GM12891 (cell line): ENCODE results near the gene GRIK4.
A peak's percentile ranks its signal among the peaks of the same experiment; 100 is the strongest.

Experiments used
- DNase-seq: peaks from one replicate; pipeline ENCODE4 v3.0.0; 2011; ENCODE audit warnings: low spot score; ENCODE audit not compliant: insufficient read length
- FAIRE-seq: peaks from 2 replicates; lab custom pipeline; 2011; peaks lifted over from hg19 to GRCh38; lab: Jason Lieb, UNC
- PAX5 ChIP-seq: IDR thresholded peaks from 2 replicates; pipeline ENCODE4 v1.6.1; 2011; ENCODE audit warnings: low read length, moderate library complexity, mild to moderate bottlenecking; ENCODE audit not compliant: insufficient read depth, severe bottlenecking
- POLR2A ChIP-seq: IDR thresholded peaks from 2 replicates; pipeline ENCODE4 v1.6.1; 2011; ENCODE audit warnings: low read depth, low read length, control low read depth
- POLR2AphosphoS5 ChIP-seq: IDR thresholded peaks from 2 replicates; pipeline ENCODE4 v1.6.1; 2011; ENCODE audit warnings: low read depth, low read length, control low read depth
- POU2F2 ChIP-seq: IDR thresholded peaks from 2 replicates; pipeline ENCODE4 v1.6.1; 2011; ENCODE audit warnings: low read depth, mild to moderate bottlenecking, control low read depth, low read length, moderate library complexity
- SPI1 ChIP-seq: IDR thresholded peaks from 2 replicates; pipeline ENCODE4 v1.6.1; 2011; ENCODE audit warnings: low read depth, low read length, control low read depth
- TAF1 ChIP-seq: IDR thresholded peaks from 2 replicates; pipeline ENCODE4 v1.6.1; 2011; ENCODE audit warnings: low read depth, low read length, control low read depth

GRIK4 gene

GRCh38 chr11:120707098-120707497 is 195.6 kb downstream of the GRIK4 start:
- no peak for TF ChIP-seq POLR2A
- no peak for TF ChIP-seq SPI1
- TF ChIP-seq POU2F2 = no peak
- no peak for TF ChIP-seq PAX5
- TF ChIP-seq TAF1 = no peak
- TF ChIP-seq POLR2AphosphoS5 = no peak
- FAIRE-seq (no peak), DNase-seq (no peak)

DNA sequence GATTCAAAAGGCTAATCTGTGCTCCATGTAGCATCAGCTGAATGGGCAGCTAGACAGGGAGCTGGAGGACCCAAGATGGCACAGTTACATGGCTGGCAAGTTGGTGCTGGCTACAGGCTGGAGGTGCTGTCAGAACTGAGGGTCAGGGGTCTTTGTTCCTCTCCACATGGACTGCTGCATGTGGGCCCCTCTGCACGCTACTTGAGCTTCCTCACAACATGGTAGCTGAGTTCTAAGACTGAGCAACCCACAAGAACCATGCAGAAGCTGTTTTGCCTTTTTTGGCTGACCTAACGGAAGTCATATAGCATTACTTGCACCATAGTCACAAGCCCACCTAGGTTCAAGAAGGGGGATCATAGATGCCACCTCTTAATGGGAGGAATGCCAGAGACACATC is 196.1 kb downstream of the GRIK4 start:
- no peak for FAIRE-seq
- DNase-seq = no peak
- TF ChIP-seq POU2F2 (no peak), POLR2A (no peak), SPI1 (no peak), PAX5 (no peak), TAF1 (no peak), POLR2AphosphoS5 (no peak)

DNA sequence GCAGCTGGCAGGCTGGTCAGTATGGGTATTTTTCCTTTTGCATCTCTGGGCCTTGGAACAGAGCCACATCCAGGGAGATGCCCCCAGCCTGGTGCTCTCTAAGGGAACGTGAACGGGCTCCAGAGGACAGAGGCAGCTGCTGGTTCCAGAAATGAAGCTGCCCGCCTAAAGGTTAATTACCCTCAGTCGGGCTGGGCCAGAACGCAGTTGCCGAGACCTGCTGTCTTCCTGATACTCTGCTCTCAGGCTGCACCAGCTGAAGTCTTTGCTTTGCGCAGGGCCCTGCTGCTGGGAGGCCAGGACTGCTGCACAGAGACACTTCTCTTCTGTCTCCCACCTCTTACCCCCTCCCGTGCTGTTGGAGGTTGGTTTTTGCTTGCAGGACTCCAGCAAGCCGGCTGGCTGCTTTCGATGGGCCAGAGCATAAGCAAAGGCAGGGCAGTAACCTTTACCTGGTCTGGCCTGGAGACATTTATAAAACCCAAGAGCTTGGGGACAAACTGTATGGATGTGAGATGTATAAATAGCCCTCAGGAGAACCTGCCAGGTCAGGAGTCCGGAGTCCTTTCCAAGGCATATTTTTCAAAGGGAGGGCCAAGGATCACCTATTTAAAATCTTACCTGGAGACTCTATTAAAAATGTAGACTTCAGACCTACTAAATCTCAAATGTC is 197.1 kb downstream of the GRIK4 start:
- FAIRE-seq (no peak), DNase-seq (no peak)
- no peak for TF ChIP-seq PAX5
- TF ChIP-seq POLR2AphosphoS5 = no peak
- no peak for TF ChIP-seq POLR2A

GRCh38 chr11:120709808-120710207 is 198.3 kb downstream of the GRIK4 start:
- DNase-seq = no peak
- TF ChIP-seq SPI1 (no peak), PAX5 (no peak), POLR2A (no peak), TAF1 (no peak), POLR2AphosphoS5 (no peak), POU2F2 (peak; percentile 61; the same call in 1 of the 2 replicates)
- FAIRE-seq = peak; percentile 89

GRCh38 chr11:120710354-120711131 is 199.0 kb downstream of the GRIK4 start:
- TF ChIP-seq POU2F2 = no peak
- TF ChIP-seq POLR2A = no peak
- no peak for TF ChIP-seq PAX5
- TF ChIP-seq POLR2AphosphoS5 = no peak
- TF ChIP-seq TAF1 = no peak
- TF ChIP-seq SPI1 = no peak
- DNase-seq (no peak), FAIRE-seq (no peak)

- DNase-seq (no peak), FAIRE-seq (no peak)
- TF ChIP-seq POLR2A = no peak
- TF ChIP-seq POU2F2 = no peak
- no peak for TF ChIP-seq POLR2AphosphoS5
- TF ChIP-seq TAF1 = no peak
- TF ChIP-seq SPI1 = no peak
- TF ChIP-seq PAX5 = no peak
Measured at GRCh38 chr11:120712014-120712413, 200.5 kb downstream of the GRIK4 start.

GRCh38 chr11:120712881-120713280 is 201.3 kb downstream of the GRIK4 start:
- TF ChIP-seq POU2F2 (no peak), TAF1 (no peak), PAX5 (no peak), POLR2AphosphoS5 (no peak), SPI1 (no peak), POLR2A (no peak)
- FAIRE-seq (no peak), DNase-seq (no peak)

DNA sequence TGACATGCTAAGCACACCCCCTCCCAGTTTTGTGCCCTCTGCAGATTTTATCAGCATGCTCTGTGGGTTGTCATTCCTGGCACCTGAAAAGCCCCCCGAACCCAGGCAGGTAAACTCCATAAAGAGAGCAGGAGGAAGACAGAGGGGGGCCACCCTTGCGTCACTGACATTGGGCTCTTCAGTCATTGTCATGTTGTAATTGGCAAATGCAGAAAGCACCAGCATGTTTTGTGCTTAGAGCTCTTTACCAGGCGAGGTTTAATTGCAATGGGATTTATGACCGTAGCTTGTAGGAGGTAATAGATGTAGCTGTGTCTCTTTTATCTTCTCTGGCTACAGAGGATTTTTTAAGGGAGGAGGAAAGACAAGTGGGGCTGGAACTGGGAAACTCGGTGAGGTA is 201.7 kb downstream of the GRIK4 start:
- no peak for FAIRE-seq
- no peak for DNase-seq
- TF ChIP-seq POLR2A (no peak), SPI1 (no peak), POLR2AphosphoS5 (no peak), PAX5 (no peak), POU2F2 (no peak), TAF1 (no peak)

GRCh38 chr11:120714438-120714837 is 202.9 kb downstream of the GRIK4 start:
- DNase-seq (no peak), FAIRE-seq (no peak)
- TF ChIP-seq POLR2A (no peak), POLR2AphosphoS5 (no peak), TAF1 (no peak), PAX5 (no peak), SPI1 (no peak), POU2F2 (no peak)

DNA sequence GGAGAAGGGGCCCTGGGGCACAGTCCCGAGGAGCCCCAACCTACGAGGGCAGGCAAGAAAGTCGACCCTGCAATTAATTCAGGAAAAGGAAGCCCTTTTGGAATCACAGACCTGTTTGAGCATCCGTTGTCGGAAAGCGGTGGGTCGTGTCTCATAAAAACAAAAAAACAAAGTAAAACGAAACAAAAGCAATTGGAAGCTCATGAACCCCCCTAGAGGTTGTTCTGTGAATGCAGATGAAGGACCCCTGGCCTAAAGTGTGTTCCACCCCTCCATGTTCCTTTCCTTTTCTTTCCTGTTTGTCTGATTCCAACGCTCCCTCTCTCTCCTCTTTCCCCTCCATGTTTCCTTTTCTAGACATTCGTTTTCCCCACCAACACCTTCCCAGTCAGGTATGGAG is 203.7 kb downstream of the GRIK4 start:
- no peak for TF ChIP-seq POLR2A
- TF ChIP-seq SPI1 = no peak
- no peak for TF ChIP-seq POLR2AphosphoS5
- no peak for TF ChIP-seq TAF1
- no peak for TF ChIP-seq PAX5
- no peak for TF ChIP-seq POU2F2
- FAIRE-seq (no peak), DNase-seq (no peak)

DNA sequence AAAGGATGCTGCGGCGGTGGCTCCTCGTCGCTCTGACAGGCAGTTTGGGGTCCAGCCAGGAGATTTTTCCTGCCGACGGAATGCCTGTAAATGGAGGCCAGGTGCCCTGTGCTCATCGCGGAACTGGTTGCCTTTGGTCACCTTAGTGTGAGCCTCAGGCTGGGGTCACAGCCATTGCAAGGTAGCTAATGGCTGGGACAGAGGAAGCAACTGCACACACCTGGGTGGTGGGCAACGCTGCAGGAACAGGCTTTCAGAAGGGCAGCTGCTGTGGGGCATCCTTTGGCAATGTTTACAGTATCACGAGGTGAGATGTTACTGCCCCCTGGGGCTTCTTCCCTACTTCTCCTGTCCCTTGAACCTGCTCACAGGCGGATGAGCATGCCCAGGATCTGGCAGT is 205.5 kb downstream of the GRIK4 start:
- TF ChIP-seq PAX5 (no peak), SPI1 (no peak), POLR2AphosphoS5 (no peak), TAF1 (no peak), POLR2A (no peak), POU2F2 (no peak)
- DNase-seq (no peak), FAIRE-seq (no peak)
